GM18526 (cell line): ENCODE measurements around the gene PCNX3.

Experiments
- POLR2A ChIP-seq: IDR thresholded peaks from 3 replicates; pipeline ENCODE4 v1.6.1; 2011; ENCODE audit not compliant: insufficient read length; ENCODE audit errors: extremely low read depth

The PCNX3 gene

GRCh38 chr11:65615229-65615949, at the start of gene PCNX3:
TSS of gene PCNX3 (plus strand) at chr11:65615776. CDS start at chr11:65616312, 536 bp downstream.
- TF ChIP-seq POLR2A: peak; percentile 56

- no peak for TF ChIP-seq POLR2A
These were observed 46.2 kb upstream of the PCNX3 start for GRCh38 chr11:65569164-65569972.

- TF ChIP-seq POLR2A: peak; percentile 78
These were observed 45.3 kb upstream of the PCNX3 start, which contains the start of gene ZNRD2 for GRCh38 chr11:65569973-65570918. TSS of gene ZNRD2 (plus strand) at chr11:65570477. CDS start at chr11:65570492, 15 bp downstream.

- no peak for TF ChIP-seq POLR2A
These were observed 44.2 kb upstream of the PCNX3 start for GRCh38 chr11:65571420-65571819.

GRCh38 chr11:65571940-65572339, 43.6 kb upstream of the PCNX3 start:
- no peak for TF ChIP-seq POLR2A

GRCh38 chr11:65572356-65573051, 43.1 kb upstream of the PCNX3 start, which contains the start of gene FAM89B:
TSS of gene FAM89B (plus strand) at chr11:65572538. CDS start at chr11:65572670, 132 bp downstream.
- TF ChIP-seq POLR2A: peak; percentile 44

GRCh38 chr11:65573391-65574079, 42.0 kb upstream of the PCNX3 start:
- TF ChIP-seq POLR2A: no peak

- no peak for TF ChIP-seq POLR2A
These were observed 41.3 kb upstream of the PCNX3 start for GRCh38 chr11:65574109-65574810.

GRCh38 chr11:65574811-65575567, 40.6 kb upstream of the PCNX3 start:
- TF ChIP-seq POLR2A: no peak

GRCh38 chr11:65575568-65576231, 39.9 kb upstream of the PCNX3 start, which contains the start of gene EHBP1L1:
TSS of gene EHBP1L1 (plus strand) at chr11:65576053. CDS start at chr11:65576303, 250 bp downstream.
- peak; percentile 44 for TF ChIP-seq POLR2A

GRCh38 chr11:65576232-65576866, 39.2 kb upstream of the PCNX3 start:
- TF ChIP-seq POLR2A: peak; percentile 11
